HG03439 (cell line): ENCODE measurements around the gene DAB2IP.

Source experiments
- ATAC-seq: cut with Tn5 transposase; IDR thresholded peaks from one replicate; pipeline ENCODE4 v1.9.1; 2021; ENCODE audit warnings: mild to moderate bottlenecking, moderate library complexity; ENCODE audit not compliant: unreplicated experiment

DAB2IP gene

DNA sequence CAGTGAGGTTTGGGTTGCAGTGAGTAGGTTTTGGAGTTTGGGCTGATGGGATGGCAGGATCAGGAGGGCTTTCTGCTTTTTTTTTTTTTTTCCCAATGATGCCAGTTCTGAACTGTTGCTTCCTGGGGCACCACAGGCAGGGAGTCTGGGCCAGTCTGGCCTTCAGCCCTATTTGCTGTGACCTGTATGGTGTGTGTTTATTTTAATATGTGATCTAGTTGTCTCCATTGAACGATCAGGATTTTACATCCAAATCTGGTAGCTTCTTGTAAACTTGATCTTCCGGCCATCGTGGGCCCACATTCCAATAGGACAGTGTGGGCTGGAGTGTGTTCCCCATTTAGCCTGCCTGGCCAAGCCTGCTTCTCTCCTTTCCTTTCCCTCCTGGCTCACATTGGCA is 25.8 kb upstream of the DAB2IP start:
- no peak for ATAC-seq

DNA sequence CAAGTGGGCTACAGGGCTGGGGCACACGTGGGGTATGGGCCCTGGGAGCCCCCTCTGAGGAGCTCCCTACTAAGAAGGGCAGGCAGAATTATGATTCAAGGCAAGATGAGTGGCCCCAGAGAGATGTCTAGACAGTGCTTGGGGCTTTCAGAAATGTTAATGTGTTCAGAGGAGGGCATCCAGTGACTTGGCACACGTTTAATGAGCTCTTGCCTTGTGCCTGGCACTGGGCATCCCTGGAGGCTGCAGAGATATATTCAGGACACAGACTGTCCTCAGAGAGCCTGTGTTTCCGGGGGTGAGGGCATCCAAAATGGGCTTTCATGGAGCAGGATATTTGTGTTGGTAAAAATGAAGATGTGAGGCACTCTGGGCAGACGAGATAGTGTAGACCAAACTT is 25.4 kb upstream of the DAB2IP start:
- no peak for ATAC-seq

DNA sequence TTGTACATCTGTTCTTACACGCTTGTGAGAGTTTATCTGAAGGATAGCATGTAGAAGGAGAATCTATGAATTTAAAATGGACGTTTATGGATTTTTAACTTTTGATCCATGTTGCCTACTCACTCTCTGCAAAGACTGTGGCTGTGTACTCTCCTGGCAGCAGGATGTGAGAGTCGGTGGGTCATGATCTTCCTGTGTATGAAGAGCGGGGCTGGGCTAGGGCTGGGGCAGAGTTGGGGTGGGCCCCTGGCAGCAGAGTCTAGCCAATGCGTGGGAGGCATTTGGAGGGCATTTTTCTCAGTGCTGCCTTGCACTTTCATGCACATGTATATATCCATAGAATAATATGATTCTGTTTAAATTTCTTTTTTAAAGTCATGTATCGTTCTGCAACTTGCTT is 24.0 kb upstream of the DAB2IP start:
- ATAC-seq: no peak

- ATAC-seq: no peak
Measured at GRCh38 chr9:121628401-121628800, 23.0 kb upstream of the DAB2IP start.

GRCh38 chr9:121631115-121631514 is 20.3 kb upstream of the DAB2IP start:
- no peak for ATAC-seq

DNA sequence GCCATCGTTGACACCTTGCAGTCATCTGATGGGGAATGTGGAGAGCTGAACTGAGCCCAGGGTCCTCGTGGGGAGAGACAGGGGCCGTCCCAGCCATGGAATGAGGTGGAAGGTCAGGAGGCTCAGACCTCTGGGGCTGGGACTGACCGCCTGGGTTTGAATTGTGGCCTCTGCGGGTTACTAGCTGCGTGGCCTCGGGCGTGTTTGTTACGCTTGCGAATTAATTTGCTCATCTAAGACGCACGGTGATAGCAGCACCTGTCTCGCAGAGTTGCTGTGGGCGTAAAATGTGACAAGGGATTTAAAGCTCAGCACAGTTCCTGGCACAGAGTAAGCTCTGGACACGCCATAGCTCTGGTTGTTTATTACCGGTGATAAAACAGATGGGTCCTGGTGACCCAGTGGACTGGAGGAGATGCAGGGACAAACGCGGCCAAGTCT is 19.4 kb upstream of the DAB2IP start:
- ATAC-seq: no peak

- no peak for ATAC-seq
Measured at GRCh38 chr9:121633119-121633714, 18.2 kb upstream of the DAB2IP start.

DNA sequence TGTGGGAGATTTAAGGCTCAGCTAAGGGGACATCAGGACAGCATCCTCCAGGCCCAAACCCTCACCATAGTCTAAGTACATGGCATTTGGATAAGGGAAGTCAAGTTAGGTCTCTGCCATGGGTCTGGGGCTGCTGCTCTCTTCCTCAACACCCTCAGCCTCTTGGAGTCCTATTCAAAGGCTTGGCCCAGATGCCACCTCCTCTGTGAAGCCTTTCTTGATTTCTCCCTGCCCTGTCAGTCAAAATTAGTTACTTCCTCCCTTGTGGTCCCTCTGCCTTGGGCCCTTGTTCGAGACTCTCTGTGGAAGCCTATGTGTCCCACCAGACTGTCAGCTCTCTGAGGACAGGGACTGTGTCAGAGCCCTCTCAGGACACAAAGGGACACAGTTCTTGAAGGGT is 17.7 kb upstream of the DAB2IP start:
- ATAC-seq: no peak

DNA sequence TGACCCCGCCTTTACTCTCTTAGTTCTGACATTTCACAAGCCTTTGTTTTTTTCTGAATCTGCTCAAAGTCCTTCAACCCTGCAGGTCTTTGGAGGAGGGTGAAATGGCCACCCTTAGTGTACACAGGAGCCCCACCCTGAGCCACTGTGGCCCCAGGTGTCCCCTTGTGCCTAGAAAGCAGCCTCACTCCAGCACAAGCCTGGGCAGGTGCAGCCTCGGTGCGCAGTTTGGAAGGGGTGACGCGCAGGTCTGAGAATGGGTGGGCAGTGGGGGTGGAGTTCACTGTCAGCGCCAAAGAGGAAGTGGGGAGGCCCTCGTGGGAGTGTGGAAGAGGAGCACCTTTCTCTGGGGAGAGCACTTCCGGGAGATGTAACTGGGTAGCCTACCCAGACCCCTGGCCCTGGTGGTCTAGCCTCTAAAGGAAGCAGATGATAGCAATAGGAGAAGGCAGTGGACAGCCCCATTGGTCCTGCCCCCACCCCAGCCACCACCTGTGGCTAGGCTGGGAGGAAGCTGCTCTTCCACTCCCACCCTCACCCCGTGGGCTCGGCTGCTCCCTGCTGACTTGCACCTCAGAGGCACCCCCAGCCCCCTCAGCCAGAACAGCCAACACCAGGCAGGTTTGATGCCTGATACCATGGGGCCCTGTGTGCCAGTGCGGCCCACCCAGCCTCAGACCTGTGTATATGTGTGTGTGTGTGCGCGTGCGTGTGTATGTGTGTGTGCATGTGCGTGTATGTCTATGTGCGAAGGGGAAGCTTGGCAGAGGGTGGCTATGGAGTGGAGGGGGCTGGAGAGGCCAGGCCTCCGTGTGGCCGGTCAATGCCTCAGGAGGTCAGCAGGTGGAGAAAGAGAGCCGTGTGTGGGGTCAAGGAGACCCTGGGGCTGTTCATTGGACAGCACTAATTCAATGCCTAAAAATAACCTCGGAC is 16.8 kb upstream of the DAB2IP start:
- ATAC-seq: no peak

DNA sequence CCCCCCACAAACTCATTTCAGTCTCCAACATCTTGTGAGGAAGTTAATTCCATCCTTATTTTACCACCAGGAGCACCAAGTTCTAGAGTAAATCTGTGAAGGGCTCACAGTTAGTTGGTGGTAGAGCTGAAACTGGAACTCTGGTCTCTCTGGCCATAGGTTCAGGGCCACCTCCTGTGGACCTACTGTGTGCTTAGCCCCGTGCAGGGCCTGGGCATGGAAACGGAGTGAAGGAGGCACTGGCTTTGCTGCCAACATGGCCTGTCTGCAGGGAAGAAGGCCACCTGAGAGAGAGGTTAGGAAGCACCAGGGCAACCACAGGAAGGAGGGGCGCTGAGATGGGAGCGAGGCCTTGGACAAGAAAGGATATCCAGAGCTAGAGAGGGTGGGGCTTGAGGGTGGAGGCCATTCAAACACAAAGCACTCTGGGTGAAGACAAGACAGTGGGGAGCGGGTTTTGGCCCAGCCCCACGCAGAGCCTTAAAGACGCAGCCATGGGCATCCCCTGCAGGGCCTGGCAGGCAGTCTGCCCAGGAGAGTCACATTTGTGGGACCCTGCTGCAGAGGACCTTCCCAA is 16.0 kb upstream of the DAB2IP start:
- no peak for ATAC-seq

GRCh38 chr9:121636341-121636865 is 15.0 kb upstream of the DAB2IP start:
- no peak for ATAC-seq

DNA sequence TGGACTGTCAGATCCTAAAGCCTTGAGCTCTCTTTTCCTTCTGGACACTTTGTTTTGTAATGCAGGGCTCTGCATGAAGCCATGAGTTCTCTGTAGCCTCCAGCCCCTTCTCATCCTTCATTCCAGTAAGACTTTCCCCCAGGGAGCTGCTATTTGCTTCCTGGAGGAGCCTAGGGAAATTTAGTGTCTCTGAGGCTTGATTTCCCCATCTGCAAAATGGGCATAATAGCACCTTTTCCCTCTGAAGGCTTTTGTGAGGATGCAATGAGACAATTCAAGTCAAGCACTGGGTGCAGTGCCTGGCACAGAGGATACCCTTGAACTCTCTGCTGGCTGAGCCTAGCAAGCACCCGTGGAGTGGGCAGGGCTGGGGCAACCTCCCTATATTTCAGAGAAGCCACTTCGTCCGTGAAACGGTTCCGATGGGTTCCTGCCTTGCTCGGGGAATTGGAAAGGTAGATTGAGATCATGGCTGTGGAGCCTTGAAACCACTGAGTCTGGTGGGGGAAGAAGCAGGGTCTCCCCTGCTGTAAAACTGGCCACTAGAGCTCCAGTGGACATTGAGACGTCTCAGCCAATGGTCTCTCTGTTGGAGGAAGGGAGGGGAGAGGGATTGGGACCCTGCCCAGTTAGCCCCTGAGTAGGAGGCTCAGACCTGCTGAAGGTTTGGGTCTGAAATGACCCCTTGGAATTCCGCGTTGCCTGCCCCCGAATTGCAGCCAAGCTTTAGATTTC is 14.3 kb upstream of the DAB2IP start:
- no peak for ATAC-seq

- ATAC-seq: no peak
Measured at GRCh38 chr9:121637713-121638220, 13.7 kb upstream of the DAB2IP start.

DNA sequence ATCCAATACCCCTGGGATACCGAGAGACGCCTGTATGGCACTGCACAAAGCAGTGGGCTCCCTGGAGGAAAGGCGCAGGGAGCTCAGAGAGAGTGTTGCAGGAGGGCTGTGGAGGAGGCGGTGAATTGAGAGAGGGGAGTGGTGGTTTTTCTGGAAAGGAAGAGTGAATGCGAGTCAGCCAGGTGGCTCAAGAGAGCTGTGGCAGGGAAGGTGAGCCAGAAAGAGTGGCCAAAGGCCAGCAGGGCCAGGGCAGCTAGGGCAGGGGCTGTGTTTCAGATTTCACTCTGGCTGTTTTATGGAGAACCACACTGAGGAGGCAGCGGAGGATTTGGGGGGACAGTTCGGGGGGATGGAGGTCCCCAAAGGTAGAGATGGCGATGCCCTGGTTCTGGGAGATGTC is 13.0 kb upstream of the DAB2IP start:
- no peak for ATAC-seq

- no peak for ATAC-seq
Measured at GRCh38 chr9:121638901-121639592, 12.4 kb upstream of the DAB2IP start.

DNA sequence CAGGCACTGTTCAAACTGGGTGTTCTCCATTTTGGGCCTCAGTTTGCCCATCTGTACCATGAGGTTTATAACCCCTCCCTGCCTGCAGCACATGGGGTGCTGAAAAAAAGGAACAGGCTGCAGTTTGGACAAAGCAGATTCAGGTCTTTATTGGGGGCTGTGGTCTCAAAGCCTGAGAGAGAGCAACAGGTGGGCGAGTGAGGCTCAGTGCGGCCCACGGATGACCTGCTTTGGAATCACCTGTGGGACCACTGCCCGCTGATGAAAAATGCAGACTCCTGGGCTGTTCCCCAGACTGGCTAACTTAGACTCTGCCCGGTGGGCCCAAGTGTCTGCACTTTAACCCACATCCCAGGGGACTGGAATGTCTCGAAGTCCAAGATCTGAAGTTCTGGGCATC is 11.8 kb upstream of the DAB2IP start:
- no peak for ATAC-seq

GRCh38 chr9:121640076-121640475 is 11.4 kb upstream of the DAB2IP start:
- no peak for ATAC-seq

GRCh38 chr9:121640491-121641223 is 10.8 kb upstream of the DAB2IP start:
- ATAC-seq: no peak

DNA sequence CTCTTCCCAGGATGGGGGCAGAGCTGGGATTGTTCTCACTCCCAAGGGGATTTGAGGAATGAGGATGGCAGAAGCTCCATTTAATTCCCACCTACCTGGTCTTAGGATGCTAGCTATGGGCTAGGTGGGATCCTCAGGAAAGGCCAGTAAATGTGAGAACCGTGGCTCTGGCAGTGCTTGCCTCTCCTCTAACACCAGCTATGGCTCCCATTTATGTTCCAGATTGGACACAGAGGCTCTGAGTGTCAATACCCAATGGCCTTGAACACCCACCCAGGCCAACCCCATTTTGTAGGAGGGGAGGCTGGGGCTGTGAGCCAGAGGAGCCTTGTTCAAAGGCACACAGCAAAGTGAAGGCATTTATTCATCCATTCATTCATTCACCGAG is 10.2 kb upstream of the DAB2IP start:
- no peak for ATAC-seq

- no peak for ATAC-seq
Measured at GRCh38 chr9:121642758-121643157, 8.7 kb upstream of the DAB2IP start.
